ENCODE data around the gene AQP10. TPM values are rescaled to one million over a fixed set of nuclear protein-coding genes. Genes with fewer than 3 reads are reported as not detected.
"Not testable (repeated sequence)": the region's sequence is repeated elsewhere in the genome, so short reads cannot be mapped to it uniquely, and the experiment has no call there.

The AQP10 gene
- total RNA-seq, 4 donors from 2014 or later: not detected

DNA sequence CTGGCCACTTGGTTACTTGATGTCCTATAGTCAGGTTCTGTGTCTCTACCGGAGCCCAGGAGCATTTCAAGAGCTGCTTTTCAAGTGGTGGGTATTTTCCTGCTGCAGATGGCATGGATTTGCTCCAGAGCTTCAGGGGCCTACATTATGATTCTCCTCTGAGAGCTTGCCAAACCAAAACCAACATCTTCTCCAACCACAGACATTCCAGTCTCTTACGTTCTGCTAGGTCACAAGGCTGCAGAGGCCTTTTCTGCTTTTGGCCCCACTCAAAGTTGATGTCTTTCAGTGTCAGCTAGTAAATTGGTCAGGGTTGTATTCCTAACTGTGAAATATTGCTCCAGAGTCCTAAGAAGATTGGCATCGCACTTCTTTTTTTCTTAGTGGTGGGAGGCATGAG, 14.7 kb upstream of the AQP10 start:
- intact Hi-C loops (cut with DNase I): no loop called here

DNA sequence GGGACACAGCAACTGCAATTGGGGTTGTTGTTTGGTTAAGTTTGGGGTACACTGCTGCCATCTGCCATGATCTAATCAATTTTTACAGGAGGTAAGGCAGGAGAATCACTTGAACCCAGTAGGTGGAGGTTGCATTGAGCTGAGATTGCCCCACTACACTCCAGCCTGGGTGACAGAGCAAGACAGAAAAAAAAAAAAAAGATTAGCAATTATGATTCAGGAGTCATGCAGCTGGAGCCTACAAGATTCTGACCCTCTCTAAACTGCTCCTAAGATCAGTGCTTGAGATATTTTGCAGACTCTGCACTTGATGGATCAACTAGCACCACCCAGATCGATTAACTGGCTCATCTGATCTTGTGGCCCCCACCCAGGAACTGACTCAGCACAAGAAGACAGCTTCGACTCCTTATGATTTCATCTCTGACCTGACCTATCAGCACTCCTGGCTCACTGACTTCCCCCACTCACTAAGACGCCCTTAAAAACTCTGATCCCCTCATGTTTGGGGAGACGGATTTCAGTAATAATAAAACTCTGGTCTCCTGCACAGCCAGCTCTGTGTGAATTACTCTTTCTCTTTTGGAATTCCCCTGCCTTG, 13.1 kb upstream of the AQP10 start:
- WGBS, 2 donors: 35 to 37% methylated on average over 4 of the region's 4 CpGs
- H3K4me3 ChIP-seq; intact Hi-C loops (cut with DNase I); DNase-seq; H3K36me3 ChIP-seq; H3K4me1 ChIP-seq; H3K9me3 ChIP-seq; H3K27me3 ChIP-seq; H3K27ac ChIP-seq: not testable (repeated sequence)

More for the DNA sequence above, 14.7 kb upstream of the AQP10 start:
- Histone ChIP-seq H3K9me3 (no peaks in the 10 kb centered on the region), H3K4me1 (no peaks in the 10 kb centered on the region), H3K27me3 (no peaks in the 10 kb centered on the region), H3K27ac (no peak overlapping the region), H3K4me3 (no peak overlapping the region), H3K36me3 (no peaks in the 10 kb centered on the region)
- TF ChIP-seq POLR2A (IDR thresholded peaks at IDR 0.05): no peak
- TF ChIP-seq, protein P1, sequence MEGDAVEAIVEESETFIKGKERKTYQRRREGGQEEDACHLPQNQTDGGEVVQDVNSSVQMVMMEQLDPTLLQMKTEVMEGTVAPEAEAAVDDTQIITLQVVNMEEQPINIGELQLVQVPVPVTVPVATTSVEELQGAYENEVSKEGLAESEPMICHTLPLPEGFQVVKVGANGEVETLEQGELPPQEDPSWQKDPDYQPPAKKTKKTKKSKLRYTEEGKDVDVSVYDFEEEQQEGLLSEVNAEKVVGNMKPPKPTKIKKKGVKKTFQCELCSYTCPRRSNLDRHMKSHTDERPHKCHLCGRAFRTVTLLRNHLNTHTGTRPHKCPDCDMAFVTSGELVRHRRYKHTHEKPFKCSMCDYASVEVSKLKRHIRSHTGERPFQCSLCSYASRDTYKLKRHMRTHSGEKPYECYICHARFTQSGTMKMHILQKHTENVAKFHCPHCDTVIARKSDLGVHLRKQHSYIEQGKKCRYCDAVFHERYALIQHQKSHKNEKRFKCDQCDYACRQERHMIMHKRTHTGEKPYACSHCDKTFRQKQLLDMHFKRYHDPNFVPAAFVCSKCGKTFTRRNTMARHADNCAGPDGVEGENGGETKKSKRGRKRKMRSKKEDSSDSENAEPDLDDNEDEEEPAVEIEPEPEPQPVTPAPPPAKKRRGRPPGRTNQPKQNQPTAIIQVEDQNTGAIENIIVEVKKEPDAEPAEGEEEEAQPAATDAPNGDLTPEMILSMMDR (IDR thresholded peaks at IDR 0.05): no peak
- DNase-seq: no peak
- WGBS, 2 donors: 89 to 100% methylated on average over 2 to 3 of the region's 3 CpGs

DNA sequence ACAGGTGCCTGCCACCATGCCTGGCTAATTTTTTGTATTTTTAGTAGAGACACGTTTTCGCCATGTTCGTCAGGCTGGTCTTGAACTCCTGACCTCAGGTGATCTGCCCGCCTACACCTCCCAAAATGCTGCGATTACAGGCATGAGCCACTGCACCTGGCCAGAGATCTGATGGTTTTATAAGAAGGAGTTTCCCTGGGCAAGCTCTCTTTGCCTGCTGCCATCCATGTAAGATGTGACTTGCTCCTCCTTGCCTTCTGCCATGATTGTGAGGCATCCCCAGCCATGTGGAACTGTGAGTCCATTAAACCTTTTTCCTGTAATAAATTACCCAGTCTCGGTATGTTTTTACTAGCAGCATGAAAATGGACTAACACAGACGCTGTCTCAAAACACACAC, 11.8 kb upstream of the AQP10 start:
- H3K27me3 ChIP-seq; H3K4me1 ChIP-seq; H3K36me3 ChIP-seq; DNase-seq; H3K27ac ChIP-seq; H3K9me3 ChIP-seq; H3K4me3 ChIP-seq; intact Hi-C loops (cut with DNase I): not testable (repeated sequence)
- WGBS, 2 donors: 82 to 95% methylated on average over 7 of the region's 7 CpGs

DNA sequence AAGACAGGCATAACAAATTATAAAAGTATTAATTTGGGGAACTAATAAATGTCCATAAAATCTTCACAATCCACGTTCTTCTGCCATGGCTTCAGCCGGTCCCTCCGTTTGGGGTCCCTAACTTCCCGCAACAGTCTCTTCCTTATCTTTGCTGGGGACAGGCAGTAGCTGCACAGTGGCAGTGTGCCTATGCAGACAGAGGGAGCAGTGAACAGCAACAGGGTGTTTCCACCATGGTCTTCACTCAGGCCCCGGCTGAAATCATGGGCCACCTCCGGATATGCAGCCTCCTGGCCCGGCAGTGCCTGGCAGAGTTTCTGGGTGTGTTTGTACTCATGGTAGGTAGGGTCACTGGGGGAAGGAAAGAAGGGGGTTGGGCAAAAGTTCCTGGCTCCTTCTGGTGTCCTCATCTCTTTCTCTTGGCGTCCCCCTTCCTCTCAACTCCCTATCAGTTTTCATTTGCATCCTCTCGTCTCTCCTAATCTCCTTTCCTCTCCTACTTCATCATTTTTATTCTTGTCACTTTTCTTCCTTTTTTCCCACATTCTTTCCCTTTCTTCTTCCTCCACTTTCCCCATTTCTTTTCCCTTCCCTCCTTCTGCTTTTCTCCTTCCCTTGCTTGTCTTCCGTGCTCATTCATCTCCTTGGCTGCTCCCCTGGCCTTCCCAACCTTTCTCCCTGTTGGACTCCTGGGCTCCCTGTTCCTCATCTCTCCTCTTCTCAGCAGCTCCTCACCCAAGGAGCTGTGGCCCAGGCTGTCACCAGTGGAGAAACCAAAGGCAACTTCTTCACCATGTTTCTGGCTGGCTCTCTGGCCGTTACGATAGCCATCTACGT, 8.4 kb upstream of the AQP10 start:
- H3K27me3 ChIP-seq; H3K4me1 ChIP-seq; H3K36me3 ChIP-seq; H3K27ac ChIP-seq; intact Hi-C loops (cut with DNase I); H3K4me3 ChIP-seq; DNase-seq; H3K9me3 ChIP-seq: not testable (repeated sequence)
- WGBS, 2 donors: 77 to 81% methylated on average over 10 to 11 of the region's 13 CpGs

DNA sequence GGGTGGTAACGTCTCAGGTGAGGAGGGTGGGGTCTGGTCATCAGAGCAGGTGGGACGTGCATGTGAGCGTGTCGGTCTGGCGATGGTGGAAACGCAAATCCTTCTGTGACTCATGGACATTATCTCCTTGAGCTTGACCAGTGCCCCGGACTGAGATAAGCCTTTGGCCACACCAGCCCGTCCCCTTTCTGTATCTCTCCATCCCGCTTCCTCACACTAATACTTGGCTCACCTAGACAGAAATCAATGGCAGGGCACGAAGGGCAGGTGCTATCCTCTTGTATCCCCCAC, 7.9 kb upstream of the AQP10 start:
- no peaks in the 10 kb centered on the region for H3K36me3 ChIP-seq
- H3K27ac ChIP-seq: no peak overlapping the region
- DNase-seq: no peak
- no peaks in the 10 kb centered on the region for H3K27me3 ChIP-seq
- no peak overlapping the region for H3K4me3 ChIP-seq
- H3K9me3 ChIP-seq: no peaks in the 10 kb centered on the region
- 82 to 86% methylated on average over 9 to 10 of the region's 10 CpGs for WGBS, 2 donors
- intact Hi-C loops (cut with DNase I): no loop called here
- H3K4me1 ChIP-seq: no peaks in the 10 kb centered on the region
- TF ChIP-seq, protein P1 (IDR thresholded peaks at IDR 0.05): no peak
- no peak for TF ChIP-seq POLR2A (IDR thresholded peaks at IDR 0.05)

DNA sequence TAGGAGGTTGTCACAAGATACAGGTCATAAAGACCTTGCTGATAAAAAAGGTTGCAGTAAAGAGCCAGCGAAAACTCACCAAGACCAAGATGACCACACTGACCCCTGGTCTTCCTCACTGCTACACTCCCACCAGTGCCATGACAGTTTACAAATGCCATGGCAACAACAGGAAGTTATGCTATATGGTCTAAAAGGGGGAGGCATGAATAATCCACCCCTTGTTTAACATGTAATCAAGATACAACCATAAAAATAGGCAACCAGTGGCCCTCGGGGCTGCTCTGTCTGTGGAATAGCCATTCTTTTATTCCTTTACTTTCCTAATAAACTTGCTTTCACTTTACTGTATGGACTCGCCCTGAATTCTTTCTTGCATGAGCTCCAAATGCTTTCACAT, 6.7 kb upstream of the AQP10 start:
- DNase-seq; H3K4me1 ChIP-seq; H3K27me3 ChIP-seq; H3K27ac ChIP-seq; H3K4me3 ChIP-seq; H3K9me3 ChIP-seq; intact Hi-C loops (cut with DNase I); H3K36me3 ChIP-seq: not testable (repeated sequence)
- 62 to 74% methylated on average over 3 of the region's 3 CpGs for WGBS, 2 donors

DNA sequence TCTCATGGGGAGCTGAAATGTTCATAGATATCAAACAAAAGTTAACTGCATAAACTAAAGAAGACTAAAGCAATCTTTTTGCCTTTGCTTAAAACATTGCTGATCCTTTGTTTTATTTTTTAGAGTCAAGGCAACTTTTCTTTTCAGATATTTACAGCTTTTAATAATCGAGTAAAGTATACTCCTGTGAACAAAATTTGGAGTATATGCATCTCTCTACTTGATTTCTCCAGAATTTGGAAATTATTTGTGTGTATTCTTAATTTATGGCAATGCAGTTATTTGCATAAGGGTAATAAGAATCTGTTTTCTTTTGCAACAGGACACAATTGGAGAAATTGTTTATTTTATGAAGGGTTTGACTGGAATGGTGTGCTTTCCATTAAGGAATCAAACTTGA, 4.2 kb upstream of the AQP10 start:
- no peaks in the 10 kb centered on the region for H3K9me3 ChIP-seq
- no peaks in the 10 kb centered on the region for H3K4me1 ChIP-seq
- DNase-seq: no peak
- no peak overlapping the region for H3K4me3 ChIP-seq
- intact Hi-C loops (cut with DNase I): no loop called here
- TF ChIP-seq, protein P1 (IDR thresholded peaks at IDR 0.05): no peak
- TF ChIP-seq POLR2A (IDR thresholded peaks at IDR 0.05): no peak
- H3K36me3 ChIP-seq: no peaks in the 10 kb centered on the region
- no peak overlapping the region for H3K27ac ChIP-seq
- H3K27me3 ChIP-seq: no peaks in the 10 kb centered on the region
- WGBS, 2 donors: 74 to 80% methylated on average over 1 of the region's 1 CpG
